Stimulated activated naive B cell treated with anti-CD40 and anti-IgM and Interleukin-4, amounts not matched to agents 10 μg/mL and 1 μg/mL and 100 μg/mL, for 72 hours (primary cell): Measurements from ENCODE around the gene PRSS27.
A peak's percentile ranks its signal among the peaks of the same experiment; 100 is the strongest.

Experiments
- ATAC-seq, 2 donors: fragments of 150-1000 bp; cut with Tn5 transposase; replicated peaks; 2 replicates each; pipeline ENCODE4 v1.10.0; 2021; ENCODE audit warnings: moderate library complexity in 1 of 2
- DNase-seq: peaks from one replicate; pipeline ENCODE4 v3.0.0; 2021
- H3K27ac Mint-ChIP-seq: one replicate; pipeline ENCODE4 v1.8.0; 2022; ENCODE audit warnings: mild to moderate bottlenecking, mixed read lengths
- H3K27me3 Mint-ChIP-seq, 2 donors: one replicate each; pipeline ENCODE4 v1.8.0; 2022; ENCODE audit warnings: mixed read lengths in 2 of 2
- H3K36me3 Mint-ChIP-seq, 2 donors: one replicate each; pipeline ENCODE4 v1.8.0; 2022; ENCODE audit warnings: mixed read lengths in 2 of 2, mild to moderate bottlenecking in 1 of 2
- H3K4me1 Mint-ChIP-seq, 2 donors: one replicate each; pipeline ENCODE4 v1.8.0; 2022; ENCODE audit warnings: mixed read lengths in 2 of 2, mild to moderate bottlenecking in 1 of 2
- H3K4me3 Mint-ChIP-seq, 2 donors: one replicate each; pipeline ENCODE4 v1.8.0; 2022; ENCODE audit warnings: mild to moderate bottlenecking in 2 of 2, mixed read lengths in 2 of 2, moderate library complexity in 1 of 2
- H3K9me3 Mint-ChIP-seq, 2 donors: one replicate each; pipeline ENCODE4 v1.8.0; 2022; ENCODE audit warnings: mixed read lengths in 2 of 2, mild to moderate bottlenecking in 1 of 2

Gene PRSS27

GRCh38 chr16:2744711-2745110 is 24.7 kb upstream of the PRSS27 start:
- DNase-seq, result no peak
- Mint-ChIP-seq H3K4me1 (peaks cover 0 to 3% of the 10 kb centered on the region in 2 donors), H3K4me3 (no peak overlapping the region), H3K27ac (no peak overlapping the region), H3K36me3 (peaks cover 3 to 7% of the 10 kb centered on the region in 2 donors), H3K9me3 (no peaks in the 10 kb centered on the region), H3K27me3 (peaks cover 0 to 9% of the 10 kb centered on the region in 2 donors)
- ATAC-seq, result no peak

- Mint-ChIP-seq H3K27ac (no peak overlapping the region), H3K27me3 (peaks cover 0 to 13% of the 10 kb centered on the region in 2 donors), H3K4me3 (no peak overlapping the region), H3K9me3 (no peaks in the 10 kb centered on the region), H3K4me1 (peaks cover 0 to 3% of the 10 kb centered on the region in 2 donors), H3K36me3 (no peaks in the 10 kb centered on the region)
- DNase-seq (no peak), ATAC-seq (no peak)
Observed at GRCh38 chr16:2743007-2743810, 23.2 kb upstream of the PRSS27 start.

DNA sequence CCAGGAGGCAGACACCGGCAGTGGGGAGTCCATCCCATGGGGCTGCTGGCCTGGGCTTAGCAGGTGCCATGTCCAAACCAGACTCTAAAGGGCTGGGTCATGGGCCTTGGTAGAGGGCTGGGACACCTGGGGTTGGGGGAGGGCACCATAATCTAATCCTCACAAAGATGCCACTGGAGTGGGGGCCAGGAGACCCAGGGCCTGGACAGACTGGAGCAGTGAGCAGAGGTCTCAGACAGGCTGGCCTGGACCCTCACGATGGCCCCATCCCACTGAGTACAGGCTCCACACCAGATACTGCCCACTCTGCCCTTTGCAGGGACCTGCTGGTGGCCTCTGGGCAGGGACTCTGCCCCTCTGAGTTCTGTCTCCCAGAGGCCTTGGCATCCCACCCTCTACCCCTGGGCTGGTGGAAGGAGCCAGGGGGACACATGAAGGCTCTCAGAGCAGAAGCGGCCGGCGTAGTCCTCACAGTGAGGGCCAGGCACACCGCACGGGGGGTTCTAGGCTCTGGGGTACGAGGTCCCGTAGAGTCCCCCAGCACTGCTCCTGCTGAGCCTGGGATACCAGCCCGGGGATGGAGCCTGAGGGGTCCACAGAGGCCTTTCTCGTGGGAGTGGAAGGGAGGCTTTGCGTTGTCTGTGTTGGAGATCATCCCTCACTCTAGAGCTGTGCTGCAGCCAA is 22.4 kb upstream of the PRSS27 start:
- DNase-seq (no peak), ATAC-seq (no peak)
- no peak overlapping the region for H3K27ac Mint-ChIP-seq
- peaks cover 0 to 14% of the 10 kb centered on the region in 2 donors for H3K27me3 Mint-ChIP-seq
- no peak overlapping the region for H3K4me3 Mint-ChIP-seq
- no peaks in the 10 kb centered on the region for H3K9me3 Mint-ChIP-seq
- H3K4me1 Mint-ChIP-seq, result peaks cover 0 to 3% of the 10 kb centered on the region in 2 donors
- no peaks in the 10 kb centered on the region for H3K36me3 Mint-ChIP-seq

DNA sequence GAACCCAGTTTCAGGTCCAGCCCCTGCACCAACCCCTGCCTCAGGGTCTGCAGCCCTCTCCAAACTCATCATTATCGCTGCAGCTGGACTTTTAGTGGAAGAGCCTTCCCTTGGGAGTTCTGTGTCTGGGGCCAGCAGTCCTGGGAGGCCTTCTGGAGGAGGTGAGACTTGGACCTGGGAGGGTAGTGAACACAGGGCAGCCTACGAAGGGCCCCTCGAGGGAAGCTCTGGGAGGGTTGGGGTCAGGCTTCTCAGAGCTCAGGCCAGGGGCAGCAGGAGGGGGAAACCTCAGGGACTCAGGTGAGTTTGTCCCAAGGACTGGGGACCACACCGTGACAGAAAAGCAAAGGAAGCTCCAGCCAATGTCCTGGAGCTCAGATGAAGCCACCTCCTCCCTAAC is 21.1 kb upstream of the PRSS27 start:
- Mint-ChIP-seq H3K27me3 (peaks cover 5 to 14% of the 10 kb centered on the region in 2 donors), H3K36me3 (no peaks in the 10 kb centered on the region), H3K4me3 (no peak overlapping the region), H3K9me3 (no peaks in the 10 kb centered on the region), H3K27ac (no peak overlapping the region), H3K4me1 (peaks cover 0 to 3% of the 10 kb centered on the region in 2 donors)
- no peak for DNase-seq
- ATAC-seq, result no peak

- Mint-ChIP-seq H3K9me3 (no peaks in the 10 kb centered on the region), H3K4me1 (peaks cover 0 to 3% of the 10 kb centered on the region in 2 donors), H3K27ac (no peak overlapping the region), H3K36me3 (no peaks in the 10 kb centered on the region), H3K4me3 (no peak overlapping the region), H3K27me3 (peaks cover 5 to 14% of the 10 kb centered on the region in 2 donors)
- no peak for DNase-seq
- ATAC-seq, result no peak
Observed at GRCh38 chr16:2740476-2740875, 20.5 kb upstream of the PRSS27 start.

- H3K4me3 Mint-ChIP-seq, result no peak overlapping the region
- ATAC-seq (no peak), DNase-seq (no peak)
- H3K36me3 Mint-ChIP-seq, result no peaks in the 10 kb centered on the region
- H3K27me3 Mint-ChIP-seq, result peaks cover 5 to 14% of the 10 kb centered on the region in 2 donors
- H3K4me1 Mint-ChIP-seq, result peaks cover 0 to 3% of the 10 kb centered on the region in 2 donors
- H3K9me3 Mint-ChIP-seq, result no peaks in the 10 kb centered on the region
- no peak overlapping the region for H3K27ac Mint-ChIP-seq
Observed at GRCh38 chr16:2739625-2740430, 19.8 kb upstream of the PRSS27 start.

DNA sequence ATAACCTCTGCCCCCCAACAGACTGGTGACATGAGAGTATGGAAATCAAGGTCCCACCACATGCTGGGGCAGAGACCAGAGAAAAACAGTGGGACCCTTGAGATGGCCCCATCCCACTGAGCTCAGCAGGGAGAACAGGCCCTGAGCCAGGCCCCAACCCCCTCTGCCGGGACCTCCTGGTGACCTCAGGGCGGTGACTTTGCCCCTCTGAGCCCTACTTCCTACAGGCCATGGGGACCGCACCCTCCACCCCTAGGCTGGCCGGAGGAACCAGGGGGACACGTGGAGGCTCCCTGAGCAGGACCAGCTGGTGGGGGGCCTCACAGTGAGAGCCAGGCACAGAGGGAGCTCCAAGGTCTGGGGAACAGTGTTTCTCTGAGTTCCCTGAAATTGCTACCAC is 18.6 kb upstream of the PRSS27 start:
- no peak overlapping the region for H3K27ac Mint-ChIP-seq
- no peaks in the 10 kb centered on the region for H3K36me3 Mint-ChIP-seq
- H3K4me3 Mint-ChIP-seq, result no peak overlapping the region
- H3K9me3 Mint-ChIP-seq, result no peaks in the 10 kb centered on the region
- no peak for ATAC-seq
- peaks cover 5 to 14% of the 10 kb centered on the region in 2 donors for H3K27me3 Mint-ChIP-seq
- H3K4me1 Mint-ChIP-seq, result peaks cover 0 to 3% of the 10 kb centered on the region in 2 donors
- DNase-seq, result no peak

DNA sequence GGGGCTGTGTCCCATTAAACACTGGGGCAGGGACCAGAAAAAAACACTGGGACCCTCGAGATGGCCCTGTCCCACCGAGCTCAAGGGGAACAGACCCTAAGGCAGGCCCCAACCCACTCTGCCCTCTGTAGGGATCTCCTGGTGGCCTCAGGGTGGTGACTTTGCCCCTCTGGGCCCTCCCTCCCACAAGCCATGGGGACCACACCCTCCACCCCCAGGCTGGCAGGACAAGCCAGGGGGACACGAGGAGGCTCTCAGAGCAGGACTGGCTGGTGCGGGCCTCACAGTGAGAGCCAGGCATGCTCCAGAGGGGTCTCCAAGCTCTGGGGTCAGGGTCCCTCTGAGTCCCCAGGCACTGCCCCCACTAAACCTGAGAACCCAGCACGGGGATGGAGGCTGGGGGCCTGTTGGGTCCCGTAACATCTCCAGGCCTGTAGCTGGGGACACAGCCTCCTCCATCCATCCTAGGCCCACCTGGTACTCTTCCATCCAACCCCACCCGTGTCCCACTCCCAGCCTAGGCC is 17.9 kb upstream of the PRSS27 start:
- Mint-ChIP-seq H3K4me3 (no peak overlapping the region), H3K36me3 (no peaks in the 10 kb centered on the region), H3K4me1 (peaks cover 0 to 3% of the 10 kb centered on the region in 2 donors), H3K27ac (peak overlapping the region; percentile 20), H3K27me3 (peaks cover 5 to 14% of the 10 kb centered on the region in 2 donors), H3K9me3 (no peaks in the 10 kb centered on the region)
- no peak for DNase-seq
- no peak for ATAC-seq

GRCh38 chr16:2737238-2737605 is 17.2 kb upstream of the PRSS27 start:
- H3K36me3 Mint-ChIP-seq, result no peaks in the 10 kb centered on the region
- peaks cover 0 to 3% of the 10 kb centered on the region in 2 donors for H3K4me1 Mint-ChIP-seq
- DNase-seq (no peak), ATAC-seq (no peak)
- H3K9me3 Mint-ChIP-seq, result no peaks in the 10 kb centered on the region
- no peak overlapping the region for H3K27ac Mint-ChIP-seq
- peaks cover 5 to 14% of the 10 kb centered on the region in 2 donors for H3K27me3 Mint-ChIP-seq
- H3K4me3 Mint-ChIP-seq, result no peak overlapping the region

DNA sequence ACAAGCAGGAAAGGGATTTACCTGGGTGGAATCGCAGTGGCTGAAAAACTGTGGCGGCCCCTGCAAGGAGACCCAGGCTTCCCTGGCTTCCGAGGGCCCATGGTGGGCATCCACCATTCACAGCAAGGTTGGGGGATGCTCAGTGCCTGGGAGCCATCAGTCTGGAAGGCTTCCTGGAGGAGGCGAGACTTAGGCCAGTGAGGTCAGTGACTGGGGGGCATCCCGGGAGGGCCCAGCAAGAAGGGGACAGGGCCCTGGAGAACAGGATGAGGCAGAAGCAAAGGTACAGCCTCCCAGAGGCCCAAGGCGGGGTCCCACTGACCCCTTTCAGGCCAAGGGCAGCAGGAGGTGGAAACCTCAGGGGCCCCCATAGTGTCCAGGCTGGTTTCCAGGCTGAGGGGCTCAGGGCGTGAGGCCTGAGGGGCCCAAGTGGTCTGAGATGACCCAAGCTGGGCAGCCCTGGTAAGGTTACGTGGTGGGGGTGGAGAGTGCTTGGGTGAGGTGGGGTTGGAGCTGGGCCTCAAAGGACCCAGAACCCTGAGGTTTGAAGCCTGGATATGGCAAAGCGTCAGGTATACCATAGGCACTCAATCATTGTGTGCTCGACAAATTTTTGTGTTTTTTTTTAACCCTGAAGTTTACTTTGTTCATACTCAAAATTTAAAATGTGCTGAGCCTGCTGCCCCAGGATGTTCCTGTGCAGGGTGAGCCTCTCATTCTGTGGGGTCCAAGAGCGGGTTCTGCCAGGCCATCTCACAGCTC is 16.6 kb upstream of the PRSS27 start:
- no peak overlapping the region for H3K4me3 Mint-ChIP-seq
- H3K27ac Mint-ChIP-seq, result no peak overlapping the region
- H3K27me3 Mint-ChIP-seq, result peaks cover 5 to 14% of the 10 kb centered on the region in 2 donors
- peaks cover 0 to 3% of the 10 kb centered on the region in 2 donors for H3K4me1 Mint-ChIP-seq
- H3K9me3 Mint-ChIP-seq, result no peaks in the 10 kb centered on the region
- DNase-seq (no peak), ATAC-seq (no peak)
- H3K36me3 Mint-ChIP-seq, result no peaks in the 10 kb centered on the region

DNA sequence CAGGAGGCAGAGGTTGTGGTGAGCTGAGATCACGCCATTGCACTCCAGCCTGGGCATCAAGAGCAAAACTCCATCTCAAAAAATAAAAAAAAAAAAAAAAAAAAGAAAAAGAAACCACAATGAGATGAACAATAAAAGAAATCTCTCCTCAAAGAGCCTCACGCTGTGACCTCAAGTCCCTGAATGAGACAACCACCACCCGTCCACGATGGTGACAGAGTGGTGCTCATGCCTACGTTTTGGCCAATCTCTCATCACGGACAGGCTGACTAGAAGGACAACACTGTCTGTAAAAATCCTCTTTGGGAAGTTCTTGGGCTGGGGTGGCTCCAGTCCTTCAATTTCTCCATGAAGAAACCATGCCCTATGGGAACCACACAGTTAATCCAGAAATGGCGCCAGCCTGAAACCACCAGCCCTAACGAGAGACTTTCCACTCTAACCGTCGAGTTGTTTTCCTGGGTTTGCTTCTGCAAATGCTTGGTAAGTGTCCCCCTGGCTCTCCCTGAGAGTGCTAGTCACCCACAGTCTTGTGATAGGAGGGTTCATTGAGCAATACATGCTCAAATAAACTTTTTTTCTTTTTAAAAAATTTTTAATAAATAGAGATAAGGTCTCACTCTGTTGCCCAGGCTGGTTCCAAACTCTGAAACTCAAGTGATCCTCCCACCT is 15.0 kb upstream of the PRSS27 start:
- H3K27me3 Mint-ChIP-seq, result peaks cover 4 to 5% of the 10 kb centered on the region in 2 donors
- H3K27ac Mint-ChIP-seq, result no peak overlapping the region
- H3K36me3 Mint-ChIP-seq, result no peaks in the 10 kb centered on the region
- no peaks in the 10 kb centered on the region for H3K4me1 Mint-ChIP-seq
- no peak for DNase-seq
- no peak for ATAC-seq
- H3K9me3 Mint-ChIP-seq, result no peaks in the 10 kb centered on the region
- no peak overlapping the region for H3K4me3 Mint-ChIP-seq

DNA sequence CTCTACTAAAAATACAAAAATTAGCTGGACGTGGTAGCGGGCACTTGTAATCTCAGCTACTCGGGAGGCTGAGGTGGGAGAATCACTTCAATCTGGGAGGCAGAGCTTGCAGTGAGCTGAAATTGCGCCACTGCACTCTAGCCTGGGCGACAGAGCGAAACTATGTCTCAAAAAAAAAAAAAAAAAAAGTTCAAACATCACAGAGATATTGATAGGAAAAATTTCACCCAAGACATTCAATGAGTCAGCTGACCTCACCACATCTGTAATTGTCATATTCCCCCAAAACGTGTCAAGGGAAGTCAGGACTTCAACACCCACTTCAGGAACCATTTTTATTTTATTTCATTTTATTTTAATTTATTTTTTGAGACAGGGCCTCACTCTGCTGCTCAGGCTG is 8.0 kb upstream of the PRSS27 start:
- H3K4me3 Mint-ChIP-seq, result no peak overlapping the region
- ATAC-seq (no peak), DNase-seq (no peak)
- no peaks in the 10 kb centered on the region for H3K4me1 Mint-ChIP-seq
- H3K27me3 Mint-ChIP-seq, result peaks cover 12 to 16% of the 10 kb centered on the region in 2 donors
- no peak overlapping the region for H3K27ac Mint-ChIP-seq
- no peaks in the 10 kb centered on the region for H3K9me3 Mint-ChIP-seq
- H3K36me3 Mint-ChIP-seq, result no peaks in the 10 kb centered on the region

- no peak for ATAC-seq
- Mint-ChIP-seq H3K9me3 (no peaks in the 10 kb centered on the region), H3K27me3 (peaks cover 12 to 16% of the 10 kb centered on the region in 2 donors), H3K4me1 (no peaks in the 10 kb centered on the region), H3K36me3 (no peaks in the 10 kb centered on the region), H3K27ac (no peak overlapping the region), H3K4me3 (no peak overlapping the region)
- DNase-seq, result no peak
Observed at GRCh38 chr16:2726923-2727322, 6.9 kb upstream of the PRSS27 start.
